ENCODE results near the gene KRTAP10-8.

DNA sequence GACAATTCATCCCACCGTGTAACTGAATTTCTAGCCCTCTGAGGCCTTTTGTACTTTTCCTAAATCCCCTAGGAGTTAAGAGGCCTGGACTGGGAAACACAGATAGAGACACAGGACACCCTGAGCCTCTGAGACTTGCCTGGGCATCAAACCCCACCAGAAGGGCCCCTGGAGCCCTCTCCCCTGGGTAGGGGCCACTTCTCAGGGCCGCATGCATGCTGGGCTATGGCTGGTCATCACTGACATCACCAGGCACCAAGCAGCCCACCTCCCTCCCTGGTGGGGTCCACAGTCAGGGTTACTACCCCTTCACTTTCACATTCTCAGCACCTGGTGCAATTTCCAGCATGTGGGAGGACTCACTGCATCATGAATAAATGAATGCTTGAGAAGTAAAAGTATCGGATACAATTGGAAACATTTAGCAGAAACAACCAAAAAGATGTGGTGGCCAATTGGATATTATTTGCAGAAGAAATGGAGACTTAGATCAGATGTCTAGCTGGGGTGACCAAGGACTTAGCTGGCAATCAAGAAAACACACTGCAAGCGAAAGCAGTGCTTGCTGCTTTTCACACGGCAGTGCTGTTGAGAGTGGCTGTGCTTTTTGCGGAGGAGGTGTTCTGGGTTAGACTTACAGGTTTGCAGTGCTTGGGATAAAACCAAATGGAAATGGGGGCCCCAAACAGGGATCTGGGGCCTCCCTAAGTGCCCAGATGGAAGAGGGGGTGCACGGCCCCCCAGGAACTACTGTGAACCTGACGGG lies 12.4 kb upstream of the KRTAP10-8 start:
- TF ChIP-seq, protein P1, sequence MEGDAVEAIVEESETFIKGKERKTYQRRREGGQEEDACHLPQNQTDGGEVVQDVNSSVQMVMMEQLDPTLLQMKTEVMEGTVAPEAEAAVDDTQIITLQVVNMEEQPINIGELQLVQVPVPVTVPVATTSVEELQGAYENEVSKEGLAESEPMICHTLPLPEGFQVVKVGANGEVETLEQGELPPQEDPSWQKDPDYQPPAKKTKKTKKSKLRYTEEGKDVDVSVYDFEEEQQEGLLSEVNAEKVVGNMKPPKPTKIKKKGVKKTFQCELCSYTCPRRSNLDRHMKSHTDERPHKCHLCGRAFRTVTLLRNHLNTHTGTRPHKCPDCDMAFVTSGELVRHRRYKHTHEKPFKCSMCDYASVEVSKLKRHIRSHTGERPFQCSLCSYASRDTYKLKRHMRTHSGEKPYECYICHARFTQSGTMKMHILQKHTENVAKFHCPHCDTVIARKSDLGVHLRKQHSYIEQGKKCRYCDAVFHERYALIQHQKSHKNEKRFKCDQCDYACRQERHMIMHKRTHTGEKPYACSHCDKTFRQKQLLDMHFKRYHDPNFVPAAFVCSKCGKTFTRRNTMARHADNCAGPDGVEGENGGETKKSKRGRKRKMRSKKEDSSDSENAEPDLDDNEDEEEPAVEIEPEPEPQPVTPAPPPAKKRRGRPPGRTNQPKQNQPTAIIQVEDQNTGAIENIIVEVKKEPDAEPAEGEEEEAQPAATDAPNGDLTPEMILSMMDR (IDR thresholded peaks at IDR 0.05): no peak
- TF ChIP-seq EZH2 (IDR thresholded peaks at IDR 0.05) (no peak), EZH2phosphoT487 (IDR thresholded peaks at IDR 0.05) (no peak)
